K562 (cell line): Measurements from ENCODE around the gene PRKAG2. TPM values are rescaled to one million over a fixed set of nuclear protein-coding genes. Genes with fewer than 3 reads are reported as not detected.
A peak's percentile ranks its signal among the peaks of the same experiment; 100 is the strongest.

ENCODE experiments used
- ATAC-seq: fragments of 200-7000 bp; cut with Tn5 transposase; 3 replicates; pipeline ENCODE4 v1.9.1; 2020; ENCODE audit warnings: moderate library complexity
- BruUV-seq: library from RNA; stranded (reverse); fragments of 400-500 nt; replicated peaks from 2 replicates; lab custom pipeline; 2021; lab: Mats Ljungman, UMichigan
- CTCF ChIA-PET: fragments of 300-600 bp; formaldehyde crosslinking; extraction: SDS; loops from one replicate; lab custom pipeline; 2021; ENCODE audit warnings: low intra/inter-chr PET ratio; lab: Yijun Ruan, JAX
- POLR2A ChIA-PET: fragments of 300-600, 350-650 bp; sonication (Branson Sonifier 250); formaldehyde crosslinking; extraction: SDS; loops from one replicate; lab custom pipeline; 2021; ENCODE audit warnings: antibody characterized with exemption, inconsistent platforms; lab: Yijun Ruan, JAX
- DNase-seq, 4 experiments: peaks; one replicate each; pipeline versions ENCODE4 v3.0.0 to v3.0.0-alpha.2; 2011 to 2018; ENCODE audit warnings: low spot score in 3 of 4, mixed read lengths in 3 of 4; ENCODE audit errors: extremely low read depth in 1 of 4
- FAIRE-seq: peaks from 2 replicates; lab custom pipeline; 2011; peaks lifted over from hg19 to GRCh38; lab: Jason Lieb, UNC
- H2AFZ ChIP-seq: 2 replicates; pipeline ENCODE4 v1.6.0; 2011; ENCODE audit warnings: low read depth, low read length, control low read depth, inconsistent platforms
- H3K27ac ChIP-seq: fragments of 200-600 bp; 3 replicates; pipeline ENCODE4 v1.8.0; 2011; ENCODE audit warnings: low read depth, mild to moderate bottlenecking, control low read depth, inconsistent platforms, low read length, moderate library complexity, mixed read lengths; ENCODE audit errors: extremely low read depth
- H3K27me3 ChIP-seq, 2 experiments: fragments of 300-600 bp in 1 of 2; 2 replicates in 1 of 2; 3 replicates in 1 of 2; pipeline versions ENCODE4 v1.6.0 to v1.8.0; 2011; ENCODE audit warnings: inconsistent platforms in 2 of 2, low read length in 2 of 2, mild to moderate bottlenecking in 1 of 2, mixed read lengths in 1 of 2, moderate library complexity in 1 of 2; ENCODE audit not compliant: control insufficient read depth in 2 of 2, insufficient read depth in 2 of 2
- H3K36me3 ChIP-seq: fragments of 300-600 bp; 3 replicates; pipeline ENCODE4 v1.8.0; 2011; ENCODE audit warnings: mild to moderate bottlenecking, low read length, inconsistent platforms; ENCODE audit not compliant: control insufficient read depth, insufficient read depth
- H3K4me1 ChIP-seq, 2 experiments: fragments of 200-600 bp in 1 of 2; replicated peaks in 1 of 2; 2 replicates in 1 of 2; 3 replicates in 1 of 2; pipeline versions ENCODE4 v1.5.1 to v1.8.0; 2011; ENCODE audit warnings: inconsistent platforms in 2 of 2, low read length in 2 of 2, mild to moderate bottlenecking in 1 of 2, mixed read lengths in 1 of 2, moderate library complexity in 1 of 2; ENCODE audit not compliant: control insufficient read depth in 2 of 2, insufficient read depth in 2 of 2
- H3K4me2 ChIP-seq: 2 replicates; pipeline ENCODE4 v1.6.1; 2011; ENCODE audit warnings: low read length, control low read depth, inconsistent platforms, mixed read lengths; ENCODE audit not compliant: insufficient read depth
- H3K4me3 ChIP-seq: fragments of 200-600 bp; sonication (generic), shearing (Covaris generic); 2 replicates; pipeline ENCODE4 v1.5.1; 2016; ENCODE audit warnings: control low read depth, inconsistent platforms
- H3K79me2 ChIP-seq: fragments of 200-600 bp; 3 replicates; pipeline ENCODE4 v1.8.0; 2011; ENCODE audit warnings: low read length, inconsistent platforms; ENCODE audit not compliant: control insufficient read depth, insufficient read depth
- H3K9ac ChIP-seq, 2 experiments: 2 replicates each; pipeline versions ENCODE4 v1.6.0 to v1.6.1; 2011; ENCODE audit warnings: low read depth in 2 of 2, low read length in 2 of 2, control low read depth in 1 of 2, inconsistent platforms in 1 of 2, mild to moderate bottlenecking in 1 of 2, mixed read lengths in 1 of 2; ENCODE audit not compliant: insufficient read depth in 1 of 2
- H3K9me1 ChIP-seq: one replicate; pipeline ENCODE4 v1.6.0; 2011; ENCODE audit warnings: inconsistent platforms, mild to moderate bottlenecking, low read length, moderate library complexity; ENCODE audit not compliant: control insufficient read depth, insufficient read depth
- H3K9me3 ChIP-seq: replicated peaks from 2 replicates; pipeline ENCODE4 v1.5.1; 2011; ENCODE audit warnings: low read depth, low read length, inconsistent platforms; ENCODE audit not compliant: control insufficient read depth, insufficient read depth
- H4K20me1 ChIP-seq: replicated peaks from 2 replicates; pipeline ENCODE4 v1.6.1; 2011; ENCODE audit warnings: low read length, inconsistent platforms, mixed read lengths; ENCODE audit not compliant: control insufficient read depth, insufficient read depth
- ARID1B ChIP-seq: fragments of 450-650 bp; IDR thresholded peaks from 2 replicates; pipeline ENCODE4 v1.6.1; 2016; ENCODE audit warnings: antibody characterized with exemption, mild to moderate bottlenecking, inconsistent platforms
- CTBP1 ChIP-seq: fragments of 450-650 bp; IDR thresholded peaks from 2 replicates; pipeline ENCODE4 v1.6.1; 2016; ENCODE audit warnings: borderline replicate concordance
- FOSL1 ChIP-seq: fragments of 200-800 bp; sonication (Bioruptor generic); conservative IDR thresholded peaks from 2 replicates; pipeline ENCODE4 v1.6.1; 2016; ENCODE audit warnings: missing genetic modification characterization, missing compliant biosample characterization
- FOXK2 ChIP-seq, 2 experiments: fragments of 450-650 bp; IDR thresholded peaks in 1 of 2; conservative IDR thresholded peaks in 1 of 2; 2 replicates each; pipeline ENCODE4 v1.6.1; 2016; ENCODE audit warnings: low read depth in 2 of 2, mild to moderate bottlenecking in 1 of 2
- LCOR ChIP-seq: sonication (generic); formaldehyde crosslinking; IDR thresholded peaks from 2 replicates; pipeline ENCODE4 v1.8.0; 2022; ENCODE audit warnings: mild to moderate bottlenecking, missing genetic modification reagents
- LEF1 ChIP-seq: fragments of 450-650 bp; IDR thresholded peaks from 2 replicates; pipeline ENCODE4 v1.6.1; 2016; ENCODE audit warnings: mild to moderate bottlenecking
- MCM2 ChIP-seq: fragments of 450-650 bp; IDR thresholded peaks from 2 replicates; pipeline ENCODE4 v1.6.1; 2017; ENCODE audit warnings: low read depth, mild to moderate bottlenecking
- MECOM ChIP-seq: fragments of 250-450 bp; sonication (Bioruptor Pico); IDR thresholded peaks from 2 replicates; pipeline ENCODE4 v1.8.0; 2022; ENCODE audit warnings: inconsistent platforms
- MYC ChIP-seq, 2 experiments: fragments of 250-450 bp in 1 of 2; sonication (Bioruptor Pico) in 1 of 2; IDR thresholded peaks; 2 replicates each; pipeline versions ENCODE4 v1.5.1 to v1.6.1; 2012 to 2021; ENCODE audit warnings: low read depth in 2 of 2, borderline replicate concordance in 1 of 2, improper control_type of control experiment in 1 of 2, low read length in 1 of 2, mild to moderate bottlenecking in 1 of 2, moderate library complexity in 1 of 2
- NFRKB ChIP-seq: fragments of 450-650 bp; IDR thresholded peaks from 2 replicates; pipeline ENCODE4 v1.6.1; 2016; ENCODE audit warnings: low read depth
- RFX7 ChIP-seq: fragments of 250-450 bp; sonication (Bioruptor Pico); IDR thresholded peaks from 2 replicates; pipeline ENCODE4 v1.5.1; 2021; ENCODE audit warnings: mild to moderate bottlenecking
- ZNF445 ChIP-seq: fragments of 250-450 bp; sonication (Bioruptor Pico); IDR thresholded peaks from 2 replicates; pipeline ENCODE4 v1.4.0; 2020; ENCODE audit warnings: low read depth, mild to moderate bottlenecking, moderate library complexity
- WGBS: fragments of 100-300 bp; shearing (Covaris generic); methylation state at CpG from one replicate; pipeline ENCODE4 v1.1.6; 2016; ENCODE audit warnings: low coverage, mixed read lengths; ENCODE audit not compliant: insufficient coverage; ENCODE audit errors: missing lambda C conversion rate; 5-methylcytosine and 5-hydroxymethylcytosine counted together
- in situ Hi-C: fragments of 300-500 bp; cut with MboI; formaldehyde crosslinking; loops from 4 replicates; pipeline ENCODE4 v1.15.0; 2018; ENCODE audit warnings: inconsistent platforms, mixed read lengths
- intact Hi-C: fragments of 100-400 bp; cut with micrococcal nuclease; formaldehyde crosslinking; loops from 2 replicates; pipeline ENCODE4 v1.14.2; 2022
- polyA plus RNA-seq, 8 experiments: library from polyadenylated mRNA; depleted of rRNA in 4 of 8; stranded (reverse) in 5 of 8; unstranded in 3 of 8; fragments of >200 nt; fragmentation: Nextera tagmentation in 2 of 8; fragmentation: Illumina TruSeq in 1 of 8; extraction: Ambion mirVana in 2 of 8; extraction: Trizol in 1 of 8; gene quantifications; 2 replicates each; pipeline versions ENCODE4 v1.2.1 to v1.2.3, GENCODE V29; 2011 to 2014; ENCODE audit warnings: inconsistent platforms in 1 of 8, missing spikeins in 1 of 8
- total RNA-seq, 7 experiments: library from RNA; depleted of rRNA in 6 of 7; stranded (reverse); fragments of >200 nt in 6 of 7; fragmentation: Illumina TruSeq in 2 of 7; extraction: Trizol in 2 of 7; gene quantifications; 2 replicates each; pipeline versions ENCODE4 v1.2.1 to v1.2.3, GENCODE V29; 2011 to 2021; ENCODE audit warnings: low replicate concordance in 1 of 7
- TF ChIP-seq, protein P1 (sequence below): fragments of 250-450 bp; sonication (Bioruptor Pico); IDR thresholded peaks from 2 replicates; pipeline ENCODE4 v1.4.0; 2020; ENCODE audit warnings: mild to moderate bottlenecking, moderate library complexity, borderline replicate concordance
- TF ChIP-seq, protein P2 (sequence below): fragments of 450-650 bp; formaldehyde crosslinking; IDR thresholded peaks from 2 replicates; pipeline ENCODE4 v1.4.0; 2020; ENCODE audit warnings: mild to moderate bottlenecking, moderate library complexity
- TF ChIP-seq, protein P3 (sequence below), 3 experiments: IDR thresholded peaks in 2 of 3; conservative IDR thresholded peaks in 1 of 3; 2 replicates each; pipeline ENCODE4 v1.5.1; 2011 to 2012; ENCODE audit warnings: low read length in 3 of 3, mild to moderate bottlenecking in 3 of 3, control low read depth in 2 of 3, improper control_type of control experiment in 1 of 3, inconsistent platforms in 1 of 3, low read depth in 1 of 3, mixed read lengths in 1 of 3, moderate library complexity in 1 of 3; ENCODE audit not compliant: insufficient read depth in 2 of 3

The PRKAG2 gene
- total and polyA plus RNA-seq, 9 of the 15 experiments (the other 6 are each of a cell fraction or from before 2014, with no cell fraction given): 0.99 to 5.6 (median 3.3) TPM

GRCh38 chr7:151727579-151728285 is 149.2 kb downstream of the PRKAG2 start:
- Histone ChIP-seq H3K36me3 (no peaks in the 10 kb centered on the region), H4K20me1 (no peaks in the 10 kb centered on the region; the same call in 1 of the 2 replicates), H3K27ac (no peak overlapping the region), H2AFZ (no peak overlapping the region), H3K4me1 (peaks cover 0 to 19% of the 10 kb centered on the region in 2 experiments; a peak in 2 of 5 replicates), H3K79me2 (no peaks in the 10 kb centered on the region), H3K9ac (no peak overlapping the region), H3K4me2 (no peak overlapping the region), H3K4me3 (no peak overlapping the region), H3K9me1 (peaks cover 3% of the 10 kb centered on the region), H3K27me3 (peaks cover 60 to 94% of the 10 kb centered on the region in 2 experiments), H3K9me3 (no peaks in the 10 kb centered on the region)
- intact Hi-C loops: no loop called here
- POLR2A ChIA-PET: interaction anchor here (0.6 kb wide), 1 partner anchor 170 kb away, joined by 3 read pairs; no protein-coding TSS in a partner anchor
- no TSS peak for BruUV-seq
- in situ Hi-C loops: no loop called here
- peak; percentile 72 for ATAC-seq
- WGBS: 1% methylated on average over 16 of the region's 18 CpGs
- DNase-seq: peak; percentile 61 to 71 (median 66)
- FAIRE-seq: peak; percentile 82
- CTCF ChIA-PET: no interaction called here
- peak; percentile 95 for TF ChIP-seq FOSL1
- TF ChIP-seq LCOR (CRISPR knock-in tag): peak; percentile 85
- TF ChIP-seq RFX7 (CRISPR knock-in tag): no peak
- TF ChIP-seq, protein P1, sequence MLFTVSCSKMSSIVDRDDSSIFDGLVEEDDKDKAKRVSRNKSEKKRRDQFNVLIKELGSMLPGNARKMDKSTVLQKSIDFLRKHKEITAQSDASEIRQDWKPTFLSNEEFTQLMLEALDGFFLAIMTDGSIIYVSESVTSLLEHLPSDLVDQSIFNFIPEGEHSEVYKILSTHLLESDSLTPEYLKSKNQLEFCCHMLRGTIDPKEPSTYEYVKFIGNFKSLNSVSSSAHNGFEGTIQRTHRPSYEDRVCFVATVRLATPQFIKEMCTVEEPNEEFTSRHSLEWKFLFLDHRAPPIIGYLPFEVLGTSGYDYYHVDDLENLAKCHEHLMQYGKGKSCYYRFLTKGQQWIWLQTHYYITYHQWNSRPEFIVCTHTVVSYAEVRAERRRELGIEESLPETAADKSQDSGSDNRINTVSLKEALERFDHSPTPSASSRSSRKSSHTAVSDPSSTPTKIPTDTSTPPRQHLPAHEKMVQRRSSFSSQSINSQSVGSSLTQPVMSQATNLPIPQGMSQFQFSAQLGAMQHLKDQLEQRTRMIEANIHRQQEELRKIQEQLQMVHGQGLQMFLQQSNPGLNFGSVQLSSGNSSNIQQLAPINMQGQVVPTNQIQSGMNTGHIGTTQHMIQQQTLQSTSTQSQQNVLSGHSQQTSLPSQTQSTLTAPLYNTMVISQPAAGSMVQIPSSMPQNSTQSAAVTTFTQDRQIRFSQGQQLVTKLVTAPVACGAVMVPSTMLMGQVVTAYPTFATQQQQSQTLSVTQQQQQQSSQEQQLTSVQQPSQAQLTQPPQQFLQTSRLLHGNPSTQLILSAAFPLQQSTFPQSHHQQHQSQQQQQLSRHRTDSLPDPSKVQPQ: no peak
- TF ChIP-seq ZNF445 (CRISPR knock-in tag): no peak
- TF ChIP-seq CTBP1: peak; percentile 78
- no peak for TF ChIP-seq MYC (IDR thresholded peaks at IDR 0.05; ENCODE audit: low read depth, low read length)
- TF ChIP-seq MYC (CRISPR knock-in tag; IDR thresholded peaks at IDR 0.05; ENCODE audit: borderline replicate concordance, low read depth): no peak
- TF ChIP-seq LEF1: no peak
- TF ChIP-seq FOXK2 (conservative IDR thresholded peaks at IDR 0.05 in 1 of 2, IDR thresholded peaks at IDR 0.05 in 1 of 2; ENCODE audit: low read depth in 2 of 2): no peak
- TF ChIP-seq ARID1B: peak; percentile 23; the same call in 1 of the 2 replicates
- TF ChIP-seq, protein P2, sequence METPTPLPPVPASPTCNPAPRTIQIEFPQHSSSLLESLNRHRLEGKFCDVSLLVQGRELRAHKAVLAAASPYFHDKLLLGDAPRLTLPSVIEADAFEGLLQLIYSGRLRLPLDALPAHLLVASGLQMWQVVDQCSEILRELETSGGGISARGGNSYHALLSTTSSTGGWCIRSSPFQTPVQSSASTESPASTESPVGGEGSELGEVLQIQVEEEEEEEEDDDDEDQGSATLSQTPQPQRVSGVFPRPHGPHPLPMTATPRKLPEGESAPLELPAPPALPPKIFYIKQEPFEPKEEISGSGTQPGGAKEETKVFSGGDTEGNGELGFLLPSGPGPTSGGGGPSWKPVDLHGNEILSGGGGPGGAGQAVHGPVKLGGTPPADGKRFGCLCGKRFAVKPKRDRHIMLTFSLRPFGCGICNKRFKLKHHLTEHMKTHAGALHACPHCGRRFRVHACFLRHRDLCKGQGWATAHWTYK (CRISPR knock-in tag): no peak
- TF ChIP-seq NFRKB: no peak
- TF ChIP-seq, protein P3, sequence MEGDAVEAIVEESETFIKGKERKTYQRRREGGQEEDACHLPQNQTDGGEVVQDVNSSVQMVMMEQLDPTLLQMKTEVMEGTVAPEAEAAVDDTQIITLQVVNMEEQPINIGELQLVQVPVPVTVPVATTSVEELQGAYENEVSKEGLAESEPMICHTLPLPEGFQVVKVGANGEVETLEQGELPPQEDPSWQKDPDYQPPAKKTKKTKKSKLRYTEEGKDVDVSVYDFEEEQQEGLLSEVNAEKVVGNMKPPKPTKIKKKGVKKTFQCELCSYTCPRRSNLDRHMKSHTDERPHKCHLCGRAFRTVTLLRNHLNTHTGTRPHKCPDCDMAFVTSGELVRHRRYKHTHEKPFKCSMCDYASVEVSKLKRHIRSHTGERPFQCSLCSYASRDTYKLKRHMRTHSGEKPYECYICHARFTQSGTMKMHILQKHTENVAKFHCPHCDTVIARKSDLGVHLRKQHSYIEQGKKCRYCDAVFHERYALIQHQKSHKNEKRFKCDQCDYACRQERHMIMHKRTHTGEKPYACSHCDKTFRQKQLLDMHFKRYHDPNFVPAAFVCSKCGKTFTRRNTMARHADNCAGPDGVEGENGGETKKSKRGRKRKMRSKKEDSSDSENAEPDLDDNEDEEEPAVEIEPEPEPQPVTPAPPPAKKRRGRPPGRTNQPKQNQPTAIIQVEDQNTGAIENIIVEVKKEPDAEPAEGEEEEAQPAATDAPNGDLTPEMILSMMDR (IDR thresholded peaks at IDR 0.05 in 2 of 3, conservative IDR thresholded peaks at IDR 0.05 in 1 of 3; ENCODE audit: insufficient read depth in 2 of 3, low read depth in 1 of 3, low read length in 3 of 3): peak in 2 of 3 experiments; percentile 10 to 19; a peak in 1 of 6 replicates
- TF ChIP-seq MCM2: no peak
- no peak for TF ChIP-seq MECOM
